KG1 (cell line): ENCODE measurements around the gene DLGAP1.

Experiments used
- DNase-seq: peaks from one replicate; lab custom pipeline; 2025; lab: John Stamatoyannopoulos, UW

The DLGAP1 gene

GRCh38 chr18:4286256-4286655 lies 168.9 kb downstream of the DLGAP1 start:
- DNase-seq = no peak

GRCh38 chr18:4285525-4285924 lies 169.6 kb downstream of the DLGAP1 start:
- no peak for DNase-seq

- no peak for DNase-seq
These were observed 170.6 kb downstream of the DLGAP1 start for GRCh38 chr18:4284528-4284927.

- no peak for DNase-seq
These were observed 171.3 kb downstream of the DLGAP1 start for GRCh38 chr18:4283746-4284291.

GRCh38 chr18:4282954-4283353 lies 172.2 kb downstream of the DLGAP1 start:
- DNase-seq = no peak

- no peak for DNase-seq
These were observed 178.0 kb downstream of the DLGAP1 start for GRCh38 chr18:4276953-4277585.

GRCh38 chr18:4271952-4272351 lies 183.2 kb downstream of the DLGAP1 start:
- no peak for DNase-seq

- DNase-seq = no peak
These were observed 184.1 kb downstream of the DLGAP1 start for GRCh38 chr18:4270988-4271387.

- DNase-seq = no peak
These were observed 185.1 kb downstream of the DLGAP1 start for GRCh38 chr18:4270016-4270415.

- DNase-seq = no peak
These were observed 187.5 kb downstream of the DLGAP1 start for GRCh38 chr18:4267641-4268040.

GRCh38 chr18:4264347-4264791 lies 190.7 kb downstream of the DLGAP1 start:
- DNase-seq = no peak

- no peak for DNase-seq
These were observed 195.0 kb downstream of the DLGAP1 start for GRCh38 chr18:4260107-4260506.

- DNase-seq = no peak
These were observed 198.2 kb downstream of the DLGAP1 start for GRCh38 chr18:4256766-4257417.

- no peak for DNase-seq
These were observed 200.3 kb downstream of the DLGAP1 start for GRCh38 chr18:4254840-4255239.

GRCh38 chr18:4252829-4253228 lies 202.3 kb downstream of the DLGAP1 start:
- no peak for DNase-seq

GRCh38 chr18:4251873-4252272 lies 203.2 kb downstream of the DLGAP1 start:
- no peak for DNase-seq

GRCh38 chr18:4251206-4251605 lies 203.9 kb downstream of the DLGAP1 start:
- DNase-seq = no peak

GRCh38 chr18:4250141-4250540 lies 205.0 kb downstream of the DLGAP1 start:
- DNase-seq = no peak

GRCh38 chr18:4248686-4249085 lies 206.4 kb downstream of the DLGAP1 start:
- no peak for DNase-seq

GRCh38 chr18:4246374-4246773 lies 208.7 kb downstream of the DLGAP1 start:
- DNase-seq = no peak

GRCh38 chr18:4245456-4245855 lies 209.7 kb downstream of the DLGAP1 start:
- DNase-seq = no peak

- no peak for DNase-seq
These were observed 212.5 kb downstream of the DLGAP1 start for GRCh38 chr18:4242431-4243161.

GRCh38 chr18:4241090-4241617 lies 214.0 kb downstream of the DLGAP1 start:
- no peak for DNase-seq
